HuH-7 (cell line): Measurements from ENCODE around the gene FBLN5.
"Not testable (repeated sequence)": the region's sequence is repeated elsewhere in the genome, so short reads cannot be mapped to it uniquely, and the experiment has no call there.

Experiments used
- DNase-seq: peaks from one replicate; pipeline ENCODE4 v3.0.0; 2011; ENCODE audit warnings: low spot score

The FBLN5 gene

GRCh38 chr14:91885113-91885712 lies 62.3 kb downstream of the FBLN5 start:
- DNase-seq = no peak

- no peak for DNase-seq
These were observed 62.8 kb downstream of the FBLN5 start for GRCh38 chr14:91884664-91885063.

- DNase-seq = no peak
These were observed 63.7 kb downstream of the FBLN5 start for GRCh38 chr14:91883753-91884152.

DNA sequence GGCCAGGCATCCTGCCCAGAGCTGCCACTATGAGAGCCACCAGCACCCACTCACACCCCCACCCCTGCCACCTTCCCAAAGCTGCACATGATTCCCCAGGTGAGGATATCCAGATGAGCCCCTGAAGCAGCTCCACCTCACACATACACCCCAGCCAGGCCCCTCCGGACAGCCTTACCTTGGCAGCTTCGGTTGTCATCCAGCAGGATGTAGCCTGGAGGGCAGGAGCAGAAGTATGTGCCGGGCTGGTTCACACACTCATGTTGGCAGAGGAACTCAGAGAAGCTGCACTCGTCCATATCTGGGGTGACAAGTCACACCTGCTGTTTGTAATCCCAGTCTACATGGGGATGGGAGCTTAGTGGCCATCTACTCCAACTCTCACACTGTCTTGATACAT lies 64.7 kb downstream of the FBLN5 start:
- no peak for DNase-seq

GRCh38 chr14:91882369-91882768 lies 65.1 kb downstream of the FBLN5 start:
- no peak for DNase-seq

DNA sequence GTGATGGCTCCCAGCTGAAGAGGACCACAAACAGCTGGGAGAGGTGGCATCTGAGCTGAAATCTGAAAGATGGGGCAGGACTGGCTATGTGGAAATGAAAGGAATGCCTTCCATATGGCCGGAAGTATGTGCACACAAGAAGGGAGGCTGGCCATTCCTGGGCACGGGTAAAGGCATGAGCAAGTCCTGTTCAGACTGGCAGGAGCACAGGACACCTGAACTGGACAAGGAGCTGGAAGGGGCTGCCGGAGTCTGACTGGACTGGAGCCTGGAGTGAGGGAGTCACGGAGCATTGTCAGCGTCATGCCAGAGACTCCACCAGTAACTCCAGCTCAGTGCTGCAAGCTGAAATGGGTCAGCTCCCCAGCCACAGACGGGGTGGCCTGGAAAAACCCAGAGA lies 68.3 kb downstream of the FBLN5 start:
- no peak for DNase-seq

DNA sequence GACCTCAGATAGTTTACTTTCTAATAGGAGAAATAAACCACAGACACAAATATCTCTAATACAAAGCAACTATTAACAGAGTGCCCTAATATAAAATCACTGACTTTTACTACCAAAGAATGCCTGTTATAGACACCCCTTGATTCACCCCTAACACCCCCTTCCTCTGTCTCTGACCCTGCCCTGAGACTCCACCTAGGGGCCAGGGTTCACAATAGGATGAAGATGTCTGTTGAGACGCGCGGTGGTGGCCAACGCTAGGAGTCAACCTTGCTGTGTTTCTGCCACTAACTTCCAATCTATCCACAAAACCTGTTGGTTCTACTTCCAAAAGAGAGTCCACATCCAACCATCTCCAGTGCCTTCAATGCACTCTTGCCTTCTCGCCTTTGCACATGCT lies 69.2 kb downstream of the FBLN5 start:
- no peak for DNase-seq

DNA sequence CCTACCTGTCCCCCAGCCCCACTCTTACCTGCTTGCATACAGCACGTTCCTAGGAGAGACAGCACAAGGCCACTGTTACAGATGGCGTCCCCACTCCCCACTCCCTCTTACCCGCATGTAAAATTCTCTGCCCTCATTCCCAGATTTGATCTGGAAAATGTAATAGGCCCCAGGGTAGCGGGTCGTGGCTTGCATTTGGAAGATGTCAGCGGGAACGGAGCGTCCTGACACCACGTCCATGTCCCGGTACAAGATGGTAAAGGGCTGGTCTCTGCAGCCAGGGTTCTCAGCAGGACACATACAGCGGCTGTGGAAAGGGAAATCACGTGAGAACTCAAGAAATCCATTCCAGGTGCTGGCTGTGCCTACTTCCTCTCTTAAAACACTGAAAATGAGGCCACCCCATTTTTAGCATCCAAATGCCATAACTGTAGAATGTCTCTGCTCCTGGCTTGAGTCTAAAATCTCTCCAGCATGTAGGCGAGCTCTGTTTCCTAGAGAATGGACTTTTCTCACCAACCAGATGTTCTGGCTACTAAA lies 70.0 kb downstream of the FBLN5 start:
- no peak for DNase-seq

DNA sequence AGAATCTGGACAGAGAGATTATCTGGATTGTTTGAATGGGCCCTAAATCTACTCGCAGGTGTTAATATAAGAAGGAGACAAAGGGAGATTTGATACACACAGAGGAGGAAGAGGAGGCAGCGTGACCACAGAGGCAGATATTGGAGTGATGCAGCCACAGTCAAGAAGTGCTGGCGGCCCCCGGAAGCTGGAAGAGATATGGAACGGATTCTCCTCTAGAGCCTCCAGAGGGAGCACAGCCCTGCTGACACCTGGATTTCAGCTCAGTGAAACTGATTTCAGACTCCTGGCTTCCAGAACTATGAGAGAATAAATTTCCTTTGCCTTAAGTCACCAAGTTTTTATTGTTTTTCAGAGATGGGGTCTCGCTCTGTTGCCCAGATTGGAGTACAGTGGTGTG lies 71.0 kb downstream of the FBLN5 start:
- DNase-seq = no peak

DNA sequence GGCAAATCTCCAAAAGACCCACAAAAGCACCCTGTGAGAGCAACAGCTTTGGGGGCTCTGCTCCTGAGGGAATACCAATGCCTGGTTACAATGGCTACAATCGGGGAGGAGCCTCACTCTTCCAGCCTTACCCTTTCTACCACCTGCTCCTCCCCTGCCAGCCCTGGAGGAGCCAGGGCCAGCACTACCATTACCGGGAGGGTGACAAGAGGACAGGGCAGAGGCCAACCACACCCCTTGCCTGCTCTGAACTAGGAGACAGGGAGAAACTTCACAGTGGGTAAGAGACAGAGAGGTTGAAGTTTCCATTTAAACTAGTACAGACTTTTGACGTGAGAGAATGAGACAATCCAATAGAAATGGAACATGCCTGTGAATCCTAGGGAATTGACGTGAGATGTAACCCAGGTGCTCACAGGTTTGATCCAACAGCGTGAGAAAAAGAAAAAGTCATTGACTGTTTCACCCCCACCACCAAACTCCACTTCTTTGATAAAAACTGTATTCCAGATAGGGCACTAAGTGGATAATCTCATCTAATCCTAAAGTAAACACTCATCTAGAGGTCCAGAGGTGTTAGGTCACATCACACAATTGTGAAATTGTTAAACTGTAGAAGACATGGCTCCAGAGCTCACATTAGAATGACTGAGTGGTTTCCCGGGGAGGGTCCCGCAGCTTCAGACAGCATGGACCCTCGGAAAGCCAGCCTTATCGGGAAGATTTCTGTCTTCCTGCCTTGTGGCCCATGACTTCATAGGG lies 71.8 kb downstream of the FBLN5 start:
- DNase-seq = no peak

DNA sequence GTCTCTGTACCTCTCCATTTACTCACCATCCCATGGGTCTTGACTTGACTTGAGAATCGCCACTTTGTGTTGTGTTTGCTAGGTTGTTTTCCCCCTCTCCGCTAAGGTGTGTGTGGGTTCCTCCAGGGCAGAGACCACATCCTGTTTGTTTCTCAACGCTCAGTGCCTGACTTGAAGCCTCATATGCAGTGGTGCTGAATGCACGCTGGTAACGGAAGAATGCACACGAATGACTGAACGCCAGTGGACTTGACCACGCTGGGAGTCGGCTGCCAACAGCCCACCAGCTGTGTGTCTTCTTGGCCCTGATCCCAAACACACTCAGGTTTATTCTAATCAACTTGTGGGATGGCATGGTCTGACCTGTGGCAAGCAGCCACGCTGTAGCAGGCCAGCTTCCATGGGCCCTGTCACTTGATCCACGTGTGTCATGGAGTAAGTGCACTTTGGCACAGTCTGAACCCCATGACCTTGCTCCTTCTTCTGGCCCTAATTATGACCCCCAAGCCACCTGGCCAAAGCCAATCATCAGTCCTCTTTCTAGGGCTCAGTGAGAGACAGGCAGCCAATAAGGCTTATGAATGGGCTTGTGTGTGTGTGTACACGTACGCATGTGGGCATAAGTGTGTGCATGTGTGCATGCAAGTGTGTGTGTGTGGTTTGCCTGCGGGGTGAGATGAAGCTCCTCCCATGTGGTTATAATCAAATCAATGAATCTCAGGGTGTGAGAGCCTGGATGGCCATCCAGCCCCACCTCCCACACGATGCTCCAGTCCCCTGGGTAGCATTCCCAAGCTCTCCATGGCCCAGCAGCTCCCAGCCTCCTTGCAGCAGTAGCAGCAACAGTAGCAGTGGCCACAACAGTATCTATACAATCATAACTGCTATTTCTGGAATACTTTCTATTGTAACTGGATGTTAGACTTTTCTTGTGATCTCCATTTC lies 73.8 kb downstream of the FBLN5 start:
- no peak for DNase-seq

- DNase-seq = no peak
These were observed 74.7 kb downstream of the FBLN5 start for GRCh38 chr14:91872517-91873470.

- DNase-seq = no peak
These were observed 75.4 kb downstream of the FBLN5 start for GRCh38 chr14:91872011-91872501.

DNA sequence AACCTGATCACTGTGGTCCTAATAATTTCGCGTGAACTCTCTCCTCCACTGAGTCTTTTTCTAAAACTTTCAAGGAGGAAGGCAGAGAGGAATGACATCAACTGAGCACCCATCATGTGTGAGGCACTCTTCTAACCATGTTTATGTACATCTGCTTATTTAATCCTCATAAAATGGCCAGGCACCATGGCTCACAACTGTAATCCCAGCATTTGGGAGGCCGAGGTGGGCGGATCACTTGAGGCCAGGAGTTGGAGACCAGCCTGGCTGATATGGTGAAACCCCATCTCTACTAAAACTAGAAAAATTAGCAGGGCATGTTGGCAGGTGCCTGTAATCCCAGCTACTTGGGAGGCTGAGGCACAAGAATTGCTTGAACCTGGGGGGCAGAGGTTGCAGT lies 76.1 kb downstream of the FBLN5 start:
- DNase-seq = not testable (repeated sequence)

GRCh38 chr14:91870890-91871289 lies 76.6 kb downstream of the FBLN5 start:
- DNase-seq = no peak

DNA sequence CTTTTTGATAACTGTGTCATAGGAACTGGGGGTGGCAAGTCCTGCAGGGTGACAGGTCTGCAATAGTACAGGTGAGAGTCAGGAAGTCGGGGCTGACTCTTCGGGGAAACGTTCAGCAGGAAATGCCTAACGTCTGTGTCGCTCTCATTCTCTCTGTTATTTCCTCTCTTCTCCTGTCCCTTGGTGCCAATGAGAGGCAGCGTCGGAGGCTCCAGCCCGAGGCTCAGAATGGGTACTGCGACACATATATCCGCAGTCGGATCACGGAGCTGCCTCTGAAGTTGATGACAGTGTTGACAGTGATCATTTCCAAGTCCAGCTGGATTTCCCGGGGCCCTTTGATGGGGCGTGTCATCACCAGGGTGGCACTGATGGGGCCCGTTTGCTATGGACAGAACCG lies 77.5 kb downstream of the FBLN5 start:
- DNase-seq = no peak

GRCh38 chr14:91869556-91869955 lies 77.9 kb downstream of the FBLN5 start:
- DNase-seq = no peak

DNA sequence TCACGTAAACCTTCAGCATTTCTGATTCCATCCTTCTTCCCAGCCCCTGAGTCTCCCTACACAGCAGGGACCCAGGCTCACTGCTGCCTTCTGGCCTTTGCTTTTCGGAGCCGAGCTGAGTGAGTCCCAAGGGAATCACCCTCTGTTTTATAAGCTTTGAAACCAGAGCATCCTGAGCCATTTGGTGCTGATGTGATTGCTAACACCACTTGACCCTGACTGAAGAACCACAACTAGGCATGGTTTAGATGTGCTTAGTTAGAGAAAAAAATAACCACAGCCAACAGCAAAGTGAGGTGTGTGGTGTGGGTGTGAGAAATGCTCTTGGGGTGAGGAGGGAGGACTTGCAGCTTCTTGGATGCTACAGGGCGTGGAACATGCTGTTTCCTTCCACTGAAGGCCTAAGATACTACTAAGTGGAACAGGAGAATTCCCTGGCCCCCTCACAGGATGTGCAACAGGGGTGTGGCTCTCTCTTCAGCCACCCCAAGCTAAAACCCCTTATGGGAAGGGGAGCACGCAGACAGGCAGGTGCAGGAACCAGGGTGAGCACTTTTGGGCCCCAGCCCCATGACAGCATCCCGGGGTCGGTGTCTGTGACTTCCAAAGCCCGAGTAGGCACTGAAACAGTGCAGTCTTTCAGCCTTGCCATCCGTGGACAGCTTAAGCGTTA lies 80.0 kb downstream of the FBLN5 start, which contains the start of gene TC2N:
TSS of gene TC2N (minus strand) at position 221 of the 673 bp plus-strand sequence. CDS start 53,767 bp downstream, outside the sequence.
- DNase-seq = no peak

DNA sequence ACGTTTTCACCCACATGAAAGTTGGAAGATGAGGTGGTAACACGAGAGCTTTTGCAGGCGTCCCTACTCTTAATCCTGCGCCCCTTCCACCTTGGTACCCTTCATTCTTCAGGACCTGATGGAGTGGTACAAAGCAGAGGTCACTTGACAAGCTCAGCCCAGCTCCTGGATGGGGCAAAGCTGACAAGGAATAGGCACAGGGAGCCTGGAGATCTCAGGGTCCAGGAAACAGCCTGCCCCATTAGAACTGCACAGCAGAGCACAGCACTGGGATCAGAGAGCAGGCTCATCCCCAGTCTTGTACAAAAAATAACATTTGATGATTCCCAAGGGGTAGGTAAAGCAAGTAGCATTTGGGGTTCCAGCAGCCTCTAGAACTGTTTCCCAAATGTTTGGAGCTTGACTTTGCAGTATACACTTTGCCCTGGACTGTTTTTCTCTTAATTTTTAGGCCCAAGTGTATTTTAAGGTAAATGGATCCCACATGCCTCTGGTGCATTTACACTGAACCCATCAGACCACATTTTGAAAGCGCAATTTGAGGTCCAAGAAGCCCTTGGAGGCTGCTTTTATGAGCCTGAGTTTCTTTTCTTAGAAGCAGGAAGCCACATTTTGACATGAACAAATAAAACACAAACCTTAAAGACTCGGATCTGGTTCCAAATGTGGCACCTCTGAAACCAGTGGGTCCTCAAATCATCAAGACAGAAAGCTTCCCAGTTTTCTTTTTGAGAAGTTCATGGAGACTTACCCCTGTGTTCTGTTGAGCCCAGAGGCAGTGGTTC lies 80.8 kb downstream of the FBLN5 start:
- no peak for DNase-seq

GRCh38 chr14:91866061-91866460 lies 81.4 kb downstream of the FBLN5 start:
- DNase-seq = no peak
